ENCODE measurements around the gene DYNC1LI2.
"Not testable (repeated sequence)": the region's sequence is repeated elsewhere in the genome, so short reads cannot be mapped to it uniquely, and the experiment has no call there.

Gene DYNC1LI2

DNA sequence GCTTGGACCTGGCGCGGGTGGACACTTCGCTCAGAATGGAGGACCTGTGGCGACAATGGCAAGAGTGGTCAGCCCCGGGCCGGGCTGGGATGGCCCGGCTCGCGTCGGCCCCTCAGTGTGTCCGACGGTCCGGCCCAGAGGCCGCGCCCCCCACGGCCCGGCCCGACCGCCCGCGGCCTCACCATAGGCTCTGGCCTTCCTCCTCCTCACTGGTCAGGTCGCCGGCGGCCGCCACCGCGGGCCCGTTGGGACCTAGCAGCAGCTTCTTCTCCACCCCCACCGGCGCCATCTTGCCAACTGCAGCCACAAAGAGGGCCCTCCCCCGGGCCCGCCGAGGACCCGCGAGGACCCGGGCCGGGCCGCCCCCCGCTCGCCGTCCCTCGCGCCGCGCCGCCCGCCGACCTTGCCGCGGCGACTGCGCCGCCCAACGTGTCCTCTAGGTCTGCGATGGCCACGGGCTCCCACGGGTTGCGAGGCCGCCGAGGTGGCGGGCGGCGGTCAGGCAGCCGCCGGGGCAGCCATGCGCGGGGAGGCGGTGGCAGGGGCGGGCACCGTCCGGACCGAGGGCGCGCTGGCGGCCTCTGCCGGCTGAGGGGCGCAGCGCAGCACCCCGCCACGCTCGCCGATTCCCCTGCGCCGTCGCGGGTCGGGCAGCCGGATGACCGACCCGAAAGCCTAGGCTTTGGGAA, at the start of gene DYNC1LI2:
Gene DYNC1LI2 (minus strand): TSS at position 307 of the 689 bp plus-strand sequence. CDS start 18 bp downstream, at position 289.
- DNase-seq (ENCODE audit: low read depth, low spot score), result peak; percentile 52

DNA sequence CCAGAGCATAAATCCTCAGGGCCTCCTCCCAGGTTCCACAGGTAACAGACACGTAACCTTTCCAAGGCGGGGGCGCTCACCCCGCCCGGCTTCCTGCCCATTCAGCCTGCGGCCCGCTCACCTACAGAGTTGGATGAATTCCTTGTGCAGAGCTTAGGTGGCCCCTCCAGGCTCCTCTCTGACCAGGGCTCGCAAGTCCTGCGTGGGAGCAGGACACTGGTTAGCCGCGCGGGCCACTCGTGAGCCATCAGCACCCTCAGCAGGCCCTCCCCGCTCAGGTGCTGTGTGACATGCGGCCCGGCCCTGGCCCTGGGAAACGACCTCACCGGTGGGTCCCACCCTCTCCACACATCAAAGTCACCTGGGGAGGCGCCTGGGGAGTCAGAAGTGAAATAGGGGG, 49.4 kb upstream of the DYNC1LI2 start:
- DNase-seq (ENCODE audit: low read depth, low spot score), result no peak

DNA sequence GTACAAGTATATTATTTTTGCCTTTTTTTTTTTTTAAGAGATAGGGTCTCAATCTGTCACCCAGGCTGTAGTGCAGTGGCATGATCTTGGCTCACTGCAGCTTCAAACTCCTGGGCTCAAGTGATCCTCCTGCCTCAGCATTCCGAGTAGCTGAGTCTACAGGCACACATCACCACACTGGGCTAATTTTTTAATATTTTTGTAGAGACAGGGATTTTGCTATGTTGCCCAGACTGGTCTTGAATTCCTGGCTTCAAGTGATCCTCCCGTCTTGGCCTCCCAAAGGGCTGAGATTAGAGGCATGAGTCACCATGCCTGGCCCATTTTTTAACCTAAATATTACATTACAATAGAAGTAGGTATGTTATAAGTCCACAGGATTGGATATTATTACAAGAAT, 46.8 kb upstream of the DYNC1LI2 start:
- DNase-seq (ENCODE audit: low read depth, low spot score), result no peak

DNA sequence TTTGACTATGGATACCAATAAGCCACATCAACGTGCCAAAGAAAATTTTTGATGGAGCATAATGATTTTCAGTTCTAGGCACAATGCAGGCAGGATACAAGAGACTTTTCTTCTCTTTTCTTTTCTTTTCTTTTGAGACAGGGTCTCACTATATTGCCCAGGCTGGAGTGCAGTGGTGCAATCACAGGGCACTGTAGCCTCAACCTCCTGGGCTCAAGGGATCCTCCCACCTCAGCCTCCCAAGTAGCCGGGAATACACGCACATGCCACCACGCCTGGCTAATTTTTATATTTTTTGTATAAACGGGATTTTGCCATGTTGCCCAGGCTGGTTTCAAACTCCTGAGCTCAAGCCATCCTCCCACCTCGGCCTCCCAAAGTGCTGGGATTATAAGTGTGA, 42.6 kb upstream of the DYNC1LI2 start:
- DNase-seq (ENCODE audit: low read depth, low spot score), result not testable (repeated sequence)

DNA sequence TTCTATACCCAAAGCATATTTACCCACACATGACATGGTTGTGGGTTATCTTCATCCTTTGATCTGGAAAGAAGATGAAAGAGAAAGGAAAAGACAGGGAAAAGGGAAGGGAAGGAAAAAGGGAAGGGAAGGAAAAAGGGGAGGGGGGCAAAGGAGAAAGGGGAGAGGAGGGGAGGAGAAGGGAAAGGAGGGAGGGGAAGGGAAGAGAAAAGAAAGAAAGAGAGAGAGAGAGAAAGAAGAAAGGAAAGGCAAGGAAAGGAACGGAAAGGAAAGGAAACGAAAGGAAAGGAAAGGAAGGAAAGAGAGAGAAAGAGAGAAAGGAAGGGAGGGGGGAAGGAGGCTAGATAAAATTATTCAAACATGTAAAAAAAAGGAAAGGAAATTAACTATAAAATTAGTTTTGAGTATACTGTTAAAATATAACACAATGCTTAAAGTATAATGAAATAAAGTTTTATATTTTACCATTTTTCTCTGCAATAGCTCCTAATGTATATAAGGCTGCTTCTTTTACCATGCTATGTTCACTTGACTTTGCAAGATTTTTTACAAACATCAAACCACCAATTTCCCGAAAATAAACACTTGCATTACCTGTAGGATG, 38.8 kb upstream of the DYNC1LI2 start:
- no peak for DNase-seq (ENCODE audit: low read depth, low spot score)

DNA sequence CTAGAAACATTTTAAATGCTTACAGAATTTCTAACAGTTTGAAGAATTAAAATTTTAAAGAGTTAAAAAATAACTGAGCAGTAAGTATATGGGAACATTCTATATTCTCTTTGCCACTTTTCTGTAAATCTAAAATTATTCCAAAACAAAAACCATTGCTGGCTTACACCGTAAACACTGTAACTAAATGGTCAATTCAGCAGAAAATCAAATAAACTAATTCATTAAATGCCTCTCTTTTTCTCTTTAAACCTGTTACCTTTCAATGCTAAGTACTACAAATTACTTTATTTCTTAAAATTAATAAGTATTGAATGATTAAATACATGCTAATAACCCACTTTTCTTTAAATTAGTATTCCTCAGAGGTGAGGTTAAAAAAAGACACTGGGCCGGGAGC, 36.0 kb upstream of the DYNC1LI2 start:
- DNase-seq (ENCODE audit: low read depth, low spot score), result no peak

DNA sequence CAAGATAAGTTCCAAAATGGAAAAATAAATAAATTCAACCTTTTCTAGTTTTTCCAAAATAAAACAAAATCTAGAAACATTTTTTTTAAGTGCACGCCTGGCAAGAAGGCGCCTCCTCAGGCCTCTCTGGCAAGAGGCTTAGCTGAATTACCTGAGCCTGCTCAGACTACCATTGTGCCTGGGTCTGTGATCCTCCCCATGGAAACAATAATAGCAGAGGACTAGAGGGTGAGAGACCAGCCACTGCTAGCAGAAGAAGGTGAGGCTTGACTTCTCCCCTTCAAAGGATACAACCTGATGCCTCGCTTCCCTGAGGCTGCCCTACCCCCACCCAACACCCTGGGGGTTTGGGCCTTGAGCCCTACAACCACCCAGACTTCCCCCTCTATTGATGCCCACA, 35.1 kb upstream of the DYNC1LI2 start:
- DNase-seq (ENCODE audit: low read depth, low spot score), result no peak

DNA sequence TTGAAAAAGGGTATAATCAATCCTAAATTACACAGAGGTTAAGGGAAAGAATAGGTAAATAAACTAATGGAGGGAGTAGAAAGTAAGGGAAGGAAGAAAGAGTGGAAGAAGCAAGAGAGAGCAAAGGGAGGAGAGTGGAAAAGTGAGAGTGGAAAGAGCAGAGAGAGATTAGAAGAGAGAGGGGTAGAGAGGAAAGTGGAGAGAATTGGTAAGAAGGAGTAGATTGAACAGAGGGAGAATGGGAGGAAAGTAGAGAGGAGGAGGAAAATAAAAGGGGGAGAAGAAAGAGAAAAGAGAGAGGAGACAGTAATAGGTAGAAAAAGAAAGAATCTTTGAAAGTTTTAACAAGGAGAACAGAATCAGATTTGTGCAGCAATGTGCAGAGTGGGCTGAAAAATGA, 25.0 kb upstream of the DYNC1LI2 start:
- no peak for DNase-seq (ENCODE audit: low read depth, low spot score)

DNA sequence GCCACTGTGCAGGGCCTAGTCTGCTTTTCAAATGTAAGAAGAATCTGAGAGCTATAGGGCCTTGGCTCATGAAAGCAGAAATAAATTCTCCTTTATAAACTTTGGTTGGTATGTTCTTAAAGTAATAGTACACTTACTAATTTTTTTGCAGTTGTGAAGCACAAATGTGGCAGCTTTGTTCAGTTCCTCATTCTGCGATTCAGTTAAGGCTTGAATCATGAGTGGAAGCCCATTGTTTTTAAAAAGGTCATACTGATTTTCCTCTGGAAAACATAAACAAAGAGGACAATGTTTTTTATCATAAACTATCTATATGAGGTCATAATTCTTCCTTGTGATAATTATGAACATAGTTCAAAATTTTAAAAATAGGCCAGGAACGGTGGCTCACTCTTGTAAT, 23.6 kb upstream of the DYNC1LI2 start:
- no peak for DNase-seq (ENCODE audit: low read depth, low spot score)

DNA sequence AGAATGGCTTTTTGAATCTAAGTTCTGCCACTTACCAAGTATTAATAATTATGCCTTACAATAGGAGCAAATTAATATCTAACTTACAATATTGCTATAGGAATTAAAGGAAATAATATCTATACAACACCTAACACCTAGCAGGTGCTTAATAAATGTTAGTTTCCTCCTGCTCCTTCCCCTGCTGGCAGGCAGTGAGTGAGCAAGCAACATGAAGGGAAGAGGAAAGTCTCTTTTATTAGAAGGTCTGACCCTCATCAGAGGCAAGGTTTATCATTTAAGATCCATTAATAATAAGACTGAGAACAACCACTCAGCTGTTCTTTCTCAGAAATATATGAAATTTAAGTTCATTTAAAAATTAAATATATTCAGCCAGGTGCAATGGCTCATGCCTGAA, 6.7 kb upstream of the DYNC1LI2 start:
- DNase-seq (ENCODE audit: low read depth, low spot score), result no peak

DNA sequence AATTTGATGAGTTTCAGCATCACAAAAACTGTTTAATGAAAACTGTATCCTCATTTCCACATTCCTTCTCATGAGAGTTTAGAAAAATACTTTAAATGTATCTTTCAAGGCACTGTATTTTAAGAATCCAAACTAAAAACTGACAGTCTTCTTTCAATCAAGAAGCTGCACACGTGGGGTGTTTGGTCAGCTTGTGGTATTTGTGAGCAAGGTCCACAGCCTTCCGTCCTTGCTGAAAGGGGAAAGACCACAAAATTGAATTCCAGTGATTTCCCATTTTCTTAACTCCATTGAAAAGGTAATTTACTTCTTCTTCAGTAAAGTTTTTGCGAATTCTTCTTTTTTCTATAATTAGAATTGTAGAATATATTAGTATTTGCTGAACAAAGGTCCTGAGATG, 3.4 kb upstream of the DYNC1LI2 start:
- DNase-seq (ENCODE audit: low read depth, low spot score), result no peak

DNA sequence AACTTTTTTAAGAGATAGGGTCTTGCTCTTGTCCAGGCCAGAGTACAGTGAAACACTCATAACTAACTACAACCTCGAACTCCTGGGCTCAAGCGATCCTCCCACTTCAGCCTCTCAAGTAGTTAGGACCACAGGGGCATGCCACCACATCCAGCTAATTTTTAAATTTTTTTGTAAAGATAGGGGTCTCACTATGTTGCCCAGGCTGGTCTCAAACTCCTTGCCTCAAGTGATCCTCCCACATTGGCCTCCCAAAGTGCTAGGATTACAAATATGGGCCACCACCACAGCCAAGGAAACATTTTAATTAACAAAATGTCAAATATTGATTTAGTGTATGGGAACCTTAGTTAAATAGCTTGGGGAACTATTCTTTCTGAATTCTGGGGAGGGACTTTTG, 2.8 kb upstream of the DYNC1LI2 start:
- DNase-seq (ENCODE audit: low read depth, low spot score), result no peak

DNA sequence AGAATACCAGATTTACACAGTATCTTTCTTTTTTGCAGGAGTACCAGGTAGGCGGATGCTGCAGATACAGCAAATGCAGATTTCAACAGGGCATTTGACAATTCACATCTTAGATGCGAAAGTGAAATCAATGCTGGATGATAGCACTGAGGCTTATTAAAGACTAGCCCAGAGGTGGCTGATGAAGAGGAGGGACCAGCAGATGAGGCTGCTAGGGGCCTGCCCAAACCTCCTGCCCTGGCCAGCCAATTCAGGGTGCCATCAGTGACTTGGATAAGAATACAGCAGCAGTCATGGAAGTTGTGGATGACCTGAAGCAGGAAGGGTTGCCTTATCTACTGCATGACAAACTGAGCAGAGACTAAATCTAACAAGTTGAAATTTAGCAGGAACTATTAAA, 1.5 kb upstream of the DYNC1LI2 start:
- DNase-seq (ENCODE audit: low read depth, low spot score), result no peak

DNA sequence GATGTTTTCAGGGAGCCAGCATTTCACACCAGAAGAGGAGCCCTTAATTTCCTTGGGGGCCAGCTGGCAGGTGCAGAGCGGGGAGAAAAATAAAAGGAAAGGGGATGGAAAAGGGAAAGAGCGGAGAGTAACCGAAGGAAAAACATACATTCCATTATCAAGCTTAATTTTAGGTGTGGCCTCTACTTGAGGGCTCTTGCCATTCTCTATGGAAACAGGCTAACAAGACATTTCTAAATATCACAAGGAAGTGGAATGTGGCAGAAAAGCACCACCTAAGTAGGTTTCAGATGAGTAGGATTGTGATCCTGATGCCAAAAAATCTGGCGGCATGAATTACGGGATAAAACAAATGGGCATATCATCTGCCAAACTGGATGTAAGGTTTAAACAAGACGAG, 970 bp upstream of the DYNC1LI2 start:
- DNase-seq (ENCODE audit: low read depth, low spot score), result no peak

DNA sequence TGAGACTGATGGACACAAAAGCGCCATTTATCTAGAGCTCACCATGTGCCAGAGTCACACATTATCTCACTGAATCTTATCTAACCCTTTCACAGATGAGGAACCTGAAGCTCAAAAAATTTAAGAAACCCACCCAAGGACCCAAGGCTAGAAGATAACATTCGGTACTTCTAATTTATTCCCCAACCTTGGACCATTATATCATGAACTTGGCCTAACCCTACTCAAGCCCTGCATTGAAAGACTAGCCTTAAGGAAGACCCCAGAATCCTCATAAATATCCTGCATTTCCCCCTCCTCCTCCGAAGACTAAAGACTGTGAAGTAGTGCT, 548 bp upstream of the DYNC1LI2 start:
- DNase-seq (ENCODE audit: low read depth, low spot score), result no peak

DNA sequence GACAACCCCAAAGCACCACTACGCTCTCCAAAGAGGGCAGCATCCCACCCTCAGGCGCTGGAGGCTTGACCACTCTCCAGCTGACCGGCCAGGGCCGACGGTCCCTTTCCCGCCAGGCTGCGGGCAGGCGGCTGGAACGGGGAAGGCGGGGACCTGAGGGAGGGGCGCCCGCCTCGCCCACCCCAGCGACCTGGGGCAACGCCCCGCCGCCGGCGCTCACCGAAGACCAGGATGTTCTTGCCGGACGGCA, 431 bp downstream of the DYNC1LI2 start:
- no peak for DNase-seq (ENCODE audit: low read depth, low spot score)

DNA sequence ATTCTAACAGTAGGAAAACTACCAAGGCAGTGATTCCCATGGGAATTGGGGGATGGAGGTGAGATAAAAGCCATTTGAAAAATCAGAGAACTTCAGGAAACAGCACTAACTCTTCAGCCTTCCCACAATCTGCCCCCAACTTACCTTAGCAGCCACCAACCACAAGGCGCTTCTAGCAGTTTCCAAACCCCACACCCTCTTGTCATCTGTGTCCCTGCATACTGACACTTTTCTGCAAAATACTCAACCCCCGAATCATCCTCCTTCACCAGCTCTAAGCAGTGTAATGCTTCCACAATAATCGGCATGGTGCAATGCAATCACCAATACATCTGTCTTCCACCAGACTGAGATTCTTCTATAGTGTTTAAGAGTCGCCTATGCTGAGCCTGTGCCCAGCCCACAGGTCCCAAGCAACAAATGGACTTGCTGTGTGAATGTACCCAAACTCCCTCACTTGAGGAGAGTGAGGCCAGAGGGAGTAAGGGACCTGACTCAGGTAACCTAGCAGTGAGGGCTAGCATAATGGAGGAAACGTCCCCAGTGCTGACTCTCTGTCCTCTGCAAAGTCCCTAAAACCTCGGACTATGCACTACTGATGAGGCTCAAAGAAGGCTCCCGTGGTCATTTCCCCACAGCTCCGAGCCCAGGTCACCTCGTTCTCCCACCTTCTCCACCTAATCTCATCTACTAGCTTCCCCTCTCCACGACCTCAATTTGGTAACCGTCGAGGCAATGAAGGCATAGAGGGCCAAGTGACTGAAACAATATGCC, 943 bp downstream of the DYNC1LI2 start:
- no peak for DNase-seq (ENCODE audit: low read depth, low spot score)

DNA sequence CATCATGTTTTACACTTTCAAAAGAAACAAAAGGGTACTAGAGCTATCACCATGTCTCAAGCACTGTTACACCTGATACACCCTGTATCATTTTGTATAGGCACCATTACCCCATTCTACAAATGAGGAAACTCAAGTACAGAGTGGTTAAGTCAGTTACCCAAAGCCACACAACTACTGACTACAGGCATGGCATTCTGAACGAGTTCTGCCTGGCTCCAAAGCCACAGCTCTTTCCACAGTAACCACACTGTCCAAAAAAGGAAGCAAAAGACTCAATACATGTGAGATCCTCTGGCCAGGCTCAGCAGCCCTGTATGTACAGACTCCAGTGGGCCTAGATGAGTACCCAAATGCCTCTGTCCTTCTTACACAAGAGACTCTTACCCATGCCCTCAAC, 4.7 kb downstream of the DYNC1LI2 start:
- DNase-seq (ENCODE audit: low read depth, low spot score), result no peak

DNA sequence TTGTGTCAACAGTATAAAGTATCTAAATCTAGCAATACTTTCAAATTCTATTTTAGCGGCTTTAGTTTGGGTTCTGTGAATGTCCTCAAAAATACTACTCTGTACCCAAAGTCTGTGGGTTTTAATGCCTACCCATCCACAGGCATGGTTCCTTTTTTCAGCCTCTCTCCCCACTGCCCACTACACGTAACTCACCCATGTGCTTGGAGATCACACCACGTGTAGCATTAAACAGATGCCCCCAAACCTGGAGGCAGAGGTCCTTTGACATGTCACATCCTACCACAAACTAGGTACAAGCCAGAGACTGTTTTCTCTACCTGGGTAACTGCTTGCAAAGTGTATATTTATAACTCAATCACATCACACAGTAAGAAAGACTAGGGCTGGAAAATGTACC, 5.4 kb downstream of the DYNC1LI2 start:
- no peak for DNase-seq (ENCODE audit: low read depth, low spot score)

DNA sequence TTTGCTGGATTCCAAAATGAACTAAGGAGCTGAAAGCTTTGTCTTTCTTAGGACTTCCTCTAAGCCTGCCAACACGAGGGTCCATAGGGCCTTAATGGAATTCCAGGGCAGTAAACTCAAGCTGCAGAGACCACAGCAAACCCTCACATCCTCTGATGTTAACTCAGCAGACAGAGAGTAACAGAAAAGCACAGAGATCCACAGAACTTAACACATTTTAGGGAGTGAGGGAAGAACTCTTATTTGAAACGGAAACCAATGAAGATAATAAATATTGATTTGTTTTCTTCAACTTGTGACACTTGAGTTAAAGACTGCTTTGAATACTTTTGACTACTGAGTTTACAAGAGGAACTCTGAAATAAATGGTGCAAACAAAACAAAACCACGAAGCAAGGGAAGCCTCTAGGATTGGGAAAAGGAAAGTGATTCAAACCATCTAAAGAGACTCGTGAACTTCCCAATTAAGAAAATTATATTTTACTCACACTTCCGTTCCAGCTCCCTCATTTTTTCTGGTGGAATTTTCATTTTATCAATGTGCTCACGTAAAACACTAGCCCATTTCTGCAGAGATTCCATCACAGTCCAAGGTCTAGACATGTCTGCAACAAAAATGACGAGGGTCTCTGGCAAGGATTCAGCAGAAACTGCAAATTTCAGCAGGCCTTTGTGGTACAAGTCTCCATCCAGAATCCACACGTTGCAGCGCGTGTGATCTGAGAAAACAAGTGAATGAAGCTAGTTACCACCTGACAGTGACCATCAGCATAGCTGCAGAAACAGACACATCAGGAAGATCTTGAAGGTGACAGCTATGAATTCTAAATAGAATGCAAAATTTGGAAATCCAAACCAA, 9.2 kb downstream of the DYNC1LI2 start:
- DNase-seq (ENCODE audit: low read depth, low spot score), result no peak

DNA sequence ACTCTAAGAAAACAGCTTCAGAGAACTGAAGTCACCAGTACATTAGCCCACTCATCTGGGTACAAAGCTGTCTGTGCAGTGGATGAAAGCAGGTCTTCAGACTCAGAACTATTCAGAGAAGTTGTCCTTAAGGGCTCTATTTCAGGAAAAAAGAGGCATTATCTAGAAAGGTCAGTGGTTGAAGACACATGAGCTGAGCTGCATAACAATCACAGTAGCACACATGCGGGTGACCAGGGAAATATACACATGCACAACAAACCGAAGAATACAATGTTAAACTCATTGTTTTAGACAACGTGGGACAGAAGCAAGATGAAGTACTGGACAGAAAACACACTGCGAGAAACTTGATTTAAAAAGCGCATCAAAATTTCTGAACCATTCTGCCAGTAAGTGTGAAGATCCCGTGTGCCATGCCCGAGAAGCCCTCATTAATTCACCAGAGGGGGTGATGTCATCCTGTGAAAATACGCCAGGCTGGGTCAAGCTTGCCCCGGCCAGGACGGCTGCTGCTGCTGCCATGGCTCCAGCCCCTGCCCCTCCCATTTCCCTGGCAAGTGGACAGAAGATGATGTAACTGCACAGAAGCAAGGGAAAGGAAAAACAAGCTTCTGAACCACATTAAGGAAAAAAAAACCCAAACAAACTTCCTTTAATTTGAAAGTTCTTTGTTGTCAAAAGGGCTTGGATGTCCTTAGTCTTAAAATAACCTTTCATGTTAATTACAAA, 10.1 kb downstream of the DYNC1LI2 start:
- no peak for DNase-seq (ENCODE audit: low read depth, low spot score)

DNA sequence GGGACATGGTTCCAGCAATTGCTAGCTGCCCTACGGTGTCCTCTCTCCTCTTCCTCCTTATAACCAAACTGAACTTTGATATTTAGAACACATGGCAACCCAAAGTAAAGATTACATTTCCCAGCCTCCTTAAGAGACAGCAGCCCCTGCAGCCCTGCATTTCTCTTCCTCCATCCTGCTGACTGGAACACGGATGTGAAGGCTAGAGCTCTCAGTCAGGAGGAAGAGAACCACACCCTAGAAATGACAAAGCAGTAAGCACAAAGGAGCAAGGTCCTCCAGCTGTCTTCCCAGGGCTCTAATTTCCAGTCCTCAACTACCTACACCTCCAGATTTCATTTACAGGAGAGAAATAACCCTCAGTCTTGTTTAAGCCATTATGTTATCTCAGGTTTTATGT, 10.9 kb downstream of the DYNC1LI2 start:
- no peak for DNase-seq (ENCODE audit: low read depth, low spot score)
